ENCODE data around the gene ZNF205.
A peak's percentile ranks its signal among the peaks of the same experiment; 100 is the strongest.

The ZNF205 gene

DNA sequence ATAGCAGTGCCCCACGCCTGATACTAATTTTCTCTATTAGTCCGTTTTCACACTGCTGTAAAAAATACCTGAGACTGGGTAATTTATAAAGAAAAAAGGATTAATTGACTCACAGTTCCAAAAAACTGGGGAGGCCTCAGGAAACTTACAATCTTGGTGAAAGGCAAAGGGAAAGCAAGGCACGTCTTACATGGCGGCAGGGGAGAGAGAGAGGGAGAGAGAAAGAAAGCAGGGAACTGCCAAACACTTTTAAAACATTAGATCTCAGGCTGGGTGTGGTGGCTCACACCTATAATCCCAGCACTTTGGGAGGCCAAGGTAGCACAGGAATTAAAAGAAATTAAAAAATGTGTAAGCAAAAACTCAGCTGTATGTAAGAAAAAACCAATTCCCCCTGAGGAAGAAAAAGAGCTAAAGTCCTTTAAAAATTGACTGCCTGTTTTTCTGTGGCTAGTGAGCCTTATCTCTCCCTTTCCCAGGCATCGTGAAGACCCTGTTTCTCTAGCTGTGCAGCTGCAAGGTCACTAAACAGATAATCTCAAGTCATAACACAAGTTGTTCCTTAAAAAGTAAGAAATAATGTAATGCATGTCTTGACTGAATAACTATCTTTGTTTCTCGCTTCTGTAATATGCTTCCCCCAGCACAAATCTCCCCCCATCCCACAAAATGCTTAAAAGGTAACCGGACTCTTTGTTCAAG, 27.3 kb upstream of the ZNF205 start:
- no peak for DNase-seq (ENCODE audit: low spot score)

DNA sequence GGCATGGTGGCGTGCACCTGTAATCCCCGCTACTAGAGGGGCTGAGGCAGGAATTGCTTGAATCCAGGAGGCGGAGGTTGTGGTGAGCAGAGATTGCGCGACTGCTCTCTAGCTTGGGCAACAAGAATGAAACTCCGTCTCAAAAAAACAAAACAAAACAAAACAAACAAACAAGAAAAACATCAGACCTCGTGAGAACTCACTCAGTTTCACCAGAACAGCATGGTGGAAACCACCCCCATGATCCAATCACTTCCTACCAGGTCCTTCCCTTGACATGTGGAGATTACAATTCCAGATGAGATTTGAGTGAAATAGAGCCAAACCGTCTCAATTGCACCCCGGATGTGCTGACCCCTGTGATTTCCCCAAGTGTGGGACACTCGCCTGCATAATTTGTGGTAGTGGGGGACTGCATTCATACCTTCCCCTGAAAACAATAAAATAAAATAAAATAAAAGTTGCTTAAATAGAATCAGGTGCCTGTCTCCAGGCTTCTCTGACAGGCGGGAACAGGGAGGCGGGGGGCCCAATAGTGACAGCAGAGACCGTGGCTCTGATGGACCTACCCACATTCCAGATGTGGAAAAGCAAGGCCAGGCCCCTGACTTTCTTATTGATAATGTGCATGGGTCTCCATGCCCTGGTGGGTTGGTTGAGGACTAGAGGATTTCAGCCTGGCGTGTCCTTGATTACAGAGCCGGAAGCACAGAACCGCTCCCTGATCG, 26.4 kb upstream of the ZNF205 start:
- DNase-seq (ENCODE audit: low spot score): no peak

DNA sequence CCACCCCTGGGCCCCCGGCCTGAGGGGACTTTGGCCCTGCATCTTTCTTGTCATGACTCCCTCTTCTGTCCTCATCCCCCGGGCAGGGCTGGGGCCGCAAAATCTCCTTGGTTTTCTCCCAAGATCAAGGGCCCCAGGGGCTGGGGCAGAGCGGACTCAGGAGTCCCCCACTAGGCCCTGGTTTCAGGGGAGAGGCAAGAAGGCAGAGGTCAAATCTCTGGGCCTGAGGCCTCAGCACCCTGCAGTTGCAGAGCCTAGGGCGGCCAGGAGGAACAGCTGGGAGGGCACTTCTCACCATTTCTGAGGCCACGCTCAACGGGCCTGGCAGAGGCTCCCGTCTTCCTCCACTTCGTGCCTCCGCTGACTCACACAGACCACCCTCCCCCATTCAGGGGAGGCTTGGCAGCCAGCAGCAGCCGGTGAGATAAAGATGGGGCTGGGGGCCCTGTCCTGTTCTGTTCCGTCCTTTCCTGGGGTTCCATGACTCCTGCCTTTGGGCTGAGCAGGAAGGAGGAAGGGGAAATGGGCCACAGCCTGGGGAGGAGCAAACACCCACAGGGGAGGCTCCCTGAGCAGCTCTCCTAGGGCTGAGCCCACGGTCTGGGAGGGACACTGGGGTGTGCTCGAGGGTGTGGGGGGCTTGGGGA, 25.7 kb upstream of the ZNF205 start:
- DNase-seq (ENCODE audit: low spot score): no peak

DNA sequence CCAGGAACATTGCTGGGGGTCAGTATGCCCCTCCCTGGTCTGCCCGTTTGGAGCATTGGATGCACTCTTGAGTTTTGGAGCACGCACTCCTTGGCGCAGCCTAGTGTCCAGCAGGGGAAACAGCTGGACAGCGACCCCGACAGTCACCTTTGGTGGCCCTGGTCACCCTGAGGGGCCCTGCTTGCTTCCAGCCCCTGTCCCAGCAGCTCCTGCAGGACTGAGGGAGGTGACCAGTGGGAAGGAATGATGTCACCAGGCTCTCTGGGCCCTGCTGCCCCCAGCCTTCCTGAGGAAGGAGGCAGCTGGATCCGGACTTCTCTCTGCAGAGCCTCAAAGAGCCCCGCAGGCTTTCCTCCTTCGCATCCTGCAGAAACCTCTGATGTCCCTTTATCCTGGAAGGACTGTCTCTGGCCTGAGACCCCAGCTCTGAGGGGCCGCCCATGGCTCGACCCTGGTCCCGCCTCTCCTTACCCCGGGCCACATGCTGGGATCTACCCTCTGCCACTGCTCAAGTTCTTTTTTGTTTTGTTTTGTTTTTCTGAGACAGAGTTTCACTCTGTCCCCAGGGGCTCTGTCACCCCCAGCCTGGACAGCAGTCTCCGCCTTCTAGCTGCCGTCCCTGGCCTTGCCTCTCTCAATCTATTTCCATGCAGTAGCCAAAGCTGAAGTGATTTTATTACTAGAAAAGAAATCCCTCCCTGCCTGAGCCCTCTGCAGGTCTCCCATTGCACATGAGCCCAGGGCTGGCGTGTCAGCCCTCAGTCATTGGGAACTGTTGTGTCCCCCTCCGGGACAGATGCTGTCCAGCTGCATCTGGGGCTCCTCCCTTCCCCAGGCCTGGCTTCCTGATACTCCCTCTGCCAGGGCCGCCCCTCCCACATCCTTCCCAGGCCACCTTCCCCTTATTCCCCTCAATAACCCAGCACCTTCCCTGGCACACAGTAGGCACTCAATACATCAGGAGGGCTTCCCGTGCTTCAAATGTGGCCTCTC, 24.8 kb upstream of the ZNF205 start:
- DNase-seq (ENCODE audit: low spot score): no peak

DNA sequence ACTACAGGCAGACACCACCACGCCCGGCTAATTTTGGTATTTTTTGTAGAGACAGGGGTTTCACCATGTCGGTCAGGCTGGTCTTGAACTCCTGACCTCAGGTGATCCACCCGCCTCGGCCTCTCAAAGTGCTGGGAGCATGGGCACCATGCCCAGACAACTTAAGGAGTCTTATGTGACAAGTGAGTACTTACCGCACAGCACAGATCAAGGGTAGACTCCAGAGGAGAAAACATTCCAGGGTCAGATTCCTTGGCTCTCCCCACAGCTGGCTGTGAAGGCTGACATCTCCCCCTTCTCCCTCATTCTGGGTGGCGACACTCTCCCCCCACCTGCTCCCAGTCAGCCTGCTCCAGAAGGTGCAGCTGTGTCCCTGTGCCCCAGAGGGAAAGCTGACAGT, 23.9 kb upstream of the ZNF205 start:
- DNase-seq (ENCODE audit: low spot score): no peak

DNA sequence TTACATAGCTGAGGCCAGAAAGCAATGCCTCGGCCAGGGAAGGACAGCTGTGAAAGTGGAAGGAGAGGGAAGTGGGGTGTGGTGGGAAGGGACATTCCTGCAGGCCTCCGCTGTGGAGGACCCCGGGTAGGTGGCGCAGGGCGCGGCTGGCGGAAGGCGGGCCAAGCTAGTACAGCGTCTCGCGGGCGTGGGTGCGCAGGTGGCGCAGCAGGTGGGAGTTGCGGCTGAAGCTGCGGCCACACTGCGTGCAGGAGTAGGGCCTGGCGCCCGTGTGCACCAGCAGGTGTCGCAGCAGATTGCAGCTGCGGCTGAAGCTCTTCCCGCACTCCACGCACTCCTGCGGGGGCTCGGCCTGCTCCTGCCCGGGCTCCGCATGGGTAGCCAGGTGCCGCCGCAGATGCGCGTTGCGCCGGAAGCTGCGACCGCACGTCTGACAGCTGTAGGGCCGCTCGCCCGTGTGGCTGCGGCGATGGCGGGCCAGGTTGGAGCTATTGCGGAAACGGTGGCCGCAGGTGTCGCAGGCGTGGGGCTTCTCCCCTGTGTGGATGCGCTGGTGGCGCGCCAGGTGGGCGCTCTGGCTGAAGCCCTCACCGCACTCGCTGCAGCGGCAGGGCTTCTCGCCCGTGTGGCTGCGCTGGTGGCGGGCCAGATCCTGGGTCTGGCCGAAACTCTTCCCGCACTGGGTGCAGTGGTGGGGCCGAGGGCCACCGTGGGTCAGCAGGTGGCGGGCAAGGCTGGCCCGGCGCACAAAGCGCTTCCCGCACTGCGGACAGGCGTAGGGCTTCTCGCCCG, 23.3 kb upstream of the ZNF205 start:
- DNase-seq (ENCODE audit: low spot score): no peak

DNA sequence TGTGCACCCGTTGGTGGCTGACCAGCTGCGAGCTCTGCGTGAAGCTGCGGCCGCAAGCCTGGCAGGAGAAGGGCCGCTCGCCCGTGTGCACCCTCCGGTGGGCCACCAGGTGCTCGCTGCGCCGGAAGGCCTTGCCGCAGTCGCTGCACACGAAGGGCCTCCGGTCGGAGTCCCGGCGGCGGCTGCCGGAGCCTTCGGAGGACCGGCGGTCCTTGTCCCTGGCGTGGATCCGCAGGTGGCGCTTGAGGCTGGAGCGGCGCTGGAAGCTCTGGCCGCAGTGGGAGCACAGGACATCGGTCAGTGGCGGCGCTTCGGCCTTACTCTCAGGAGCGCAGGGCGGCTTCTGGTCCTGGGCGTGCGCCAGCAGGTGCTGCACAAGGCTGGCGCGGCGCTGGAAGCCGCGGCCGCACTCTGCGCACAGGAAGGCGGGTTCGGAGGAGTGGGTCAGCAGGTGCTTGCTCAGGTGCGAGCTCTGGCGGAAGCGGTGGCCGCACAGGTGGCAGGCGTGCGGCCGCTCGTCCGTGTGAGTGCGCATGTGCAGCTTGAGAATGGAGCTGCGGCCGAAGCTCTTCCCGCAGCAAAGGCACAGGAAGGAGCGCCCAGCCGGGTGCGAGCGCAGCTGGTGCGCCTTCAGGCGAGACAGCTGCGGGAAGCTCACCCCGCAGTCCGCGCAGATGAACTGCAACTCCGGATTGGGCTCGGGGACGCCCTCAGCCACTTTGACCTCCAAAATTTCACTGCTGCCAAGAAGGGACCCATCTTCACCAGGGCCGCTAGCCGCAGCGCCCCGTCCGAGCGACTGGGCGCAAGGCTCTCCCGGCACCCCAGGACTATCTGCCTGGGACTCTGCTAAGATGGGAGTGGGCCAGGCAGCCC, 22.4 kb upstream of the ZNF205 start:
- no peak for DNase-seq (ENCODE audit: low spot score)

DNA sequence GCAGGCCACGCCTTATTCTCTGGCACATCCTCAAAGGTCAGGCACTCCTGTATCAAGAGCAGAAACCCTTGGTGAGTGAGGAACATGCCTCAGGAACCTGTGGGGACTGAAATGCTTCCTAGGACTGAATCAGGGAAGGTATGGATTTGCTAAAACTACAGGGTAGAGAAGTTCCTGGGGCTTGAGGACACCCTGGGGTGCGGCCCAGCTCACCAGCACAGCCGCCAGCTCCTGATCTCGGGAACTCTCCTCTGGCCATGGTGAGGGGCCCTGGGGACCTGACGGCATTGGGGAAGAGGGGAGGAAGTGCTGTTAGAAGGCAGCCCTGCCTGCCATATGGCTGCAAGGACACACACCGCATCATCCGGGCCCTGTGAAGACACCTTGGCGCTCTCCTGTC, 20.8 kb upstream of the ZNF205 start:
- DNase-seq (ENCODE audit: low spot score): no peak

DNA sequence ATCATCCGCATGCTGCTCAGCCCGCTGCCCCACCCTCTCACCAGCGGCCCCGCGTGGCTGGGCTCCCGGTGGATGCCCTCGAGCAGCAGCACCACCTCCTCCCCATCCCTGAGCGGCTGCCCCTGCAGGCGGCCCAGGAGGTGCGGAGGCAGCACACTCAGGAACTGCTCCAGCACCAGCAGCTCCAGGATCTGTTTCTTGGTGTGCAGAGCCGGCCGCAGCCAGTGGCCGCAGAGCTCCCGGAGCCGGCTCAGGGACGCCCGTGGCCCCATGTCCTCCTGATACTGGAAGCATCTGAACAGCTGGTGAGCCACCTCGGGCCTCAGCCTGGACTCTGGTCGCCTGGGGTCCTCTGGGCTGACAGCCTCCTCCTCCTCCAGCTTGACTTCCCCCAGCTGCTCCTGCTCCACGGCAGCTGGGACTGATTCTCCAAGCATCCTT, 19.9 kb upstream of the ZNF205 start:
- DNase-seq (ENCODE audit: low spot score): no peak

DNA sequence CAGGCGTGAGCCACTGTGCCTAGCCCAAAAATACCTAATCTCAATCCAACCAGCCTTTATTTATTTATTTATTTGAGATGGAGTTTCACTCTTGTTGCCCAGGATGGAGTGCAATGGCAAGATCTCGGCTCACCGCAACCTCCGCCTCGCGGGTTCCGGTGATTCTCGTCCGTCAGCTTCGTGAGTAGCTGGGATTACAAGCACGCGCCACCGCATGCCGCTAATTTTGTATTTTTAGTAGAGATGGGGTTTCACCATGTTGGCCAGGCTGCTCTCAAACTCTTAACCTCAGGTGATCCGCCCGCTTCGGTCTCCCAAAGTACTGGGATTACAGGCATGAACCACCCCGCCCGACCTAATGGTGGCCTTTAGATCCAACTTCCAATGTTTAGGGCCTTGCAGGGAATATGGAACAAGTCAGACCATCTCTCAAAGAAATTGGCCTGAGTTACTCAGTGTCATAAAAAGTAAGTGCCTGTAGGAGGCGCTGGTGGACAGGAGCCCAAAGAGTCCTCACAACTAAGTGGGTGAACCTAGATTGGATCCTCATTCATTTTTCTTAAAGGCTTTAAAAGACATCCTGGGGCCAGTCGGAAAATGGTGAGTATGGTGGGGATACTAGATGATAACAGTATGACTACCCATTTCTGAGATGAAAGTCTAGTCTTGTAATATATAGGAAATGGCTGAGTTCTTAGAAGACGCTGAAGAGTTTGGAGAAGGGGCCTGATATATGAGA, 17.9 kb upstream of the ZNF205 start:
- peak; percentile 78 for DNase-seq (ENCODE audit: low spot score)

DNA sequence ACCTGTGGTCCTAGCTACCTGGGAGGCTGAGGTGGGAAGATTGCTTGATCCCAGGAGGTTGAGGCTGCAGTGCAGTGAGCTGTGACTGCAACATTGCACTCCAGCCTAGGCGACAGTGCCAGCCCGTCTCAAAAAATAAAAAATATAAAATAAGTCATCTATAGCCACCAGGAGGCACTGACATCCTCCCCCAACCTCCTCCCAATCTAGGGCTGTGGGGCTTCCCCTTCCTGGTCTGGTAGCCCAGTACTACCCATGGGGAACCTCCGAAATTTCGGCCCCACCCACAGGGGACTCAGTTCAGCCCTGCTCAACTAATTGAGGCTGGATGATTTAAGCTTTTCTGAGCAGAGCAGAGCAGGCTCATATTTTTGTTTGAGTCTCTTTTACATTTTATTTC, 16.5 kb upstream of the ZNF205 start:
- peak; percentile 78 for DNase-seq (ENCODE audit: low spot score)

DNA sequence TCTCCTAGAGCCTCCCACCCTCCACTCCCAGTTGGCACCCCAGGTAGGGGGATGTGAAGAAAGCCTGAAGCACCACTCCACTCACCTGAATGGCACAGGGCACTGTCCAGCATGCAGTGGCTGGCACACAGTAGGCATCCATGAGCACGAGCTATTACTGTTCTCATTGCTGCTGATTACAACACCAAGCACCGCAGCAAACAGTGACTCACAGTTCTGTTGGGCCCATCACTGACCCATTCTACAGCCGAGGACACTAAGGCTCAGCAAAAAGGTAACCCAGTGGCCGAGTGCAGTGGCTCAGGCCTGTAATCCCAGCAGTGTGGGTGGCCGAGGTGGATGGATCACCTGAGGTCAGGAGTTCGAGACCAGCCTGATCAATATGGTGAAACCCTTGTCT, 16.0 kb upstream of the ZNF205 start:
- DNase-seq (ENCODE audit: low spot score): no peak

DNA sequence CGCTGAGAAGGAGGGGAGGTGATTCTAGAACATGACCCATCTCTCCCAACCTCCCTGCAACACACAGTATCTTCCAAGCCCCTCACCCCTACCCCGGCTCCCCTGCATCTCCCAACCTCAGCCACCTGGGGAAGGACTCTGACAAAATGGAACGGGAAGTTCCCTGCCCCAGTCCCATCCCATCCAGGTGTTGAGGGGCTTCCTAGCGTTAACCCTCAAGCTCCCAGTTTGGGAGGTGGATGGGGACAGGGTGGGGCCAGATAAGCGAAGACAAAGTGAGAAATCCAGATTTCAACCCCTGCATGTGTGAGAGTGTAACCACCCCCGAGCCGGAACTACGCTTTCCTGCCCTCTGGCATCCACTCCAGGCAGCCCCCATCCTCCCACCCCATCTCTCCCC, 15.1 kb upstream of the ZNF205 start:
- no peak for DNase-seq (ENCODE audit: low spot score)

DNA sequence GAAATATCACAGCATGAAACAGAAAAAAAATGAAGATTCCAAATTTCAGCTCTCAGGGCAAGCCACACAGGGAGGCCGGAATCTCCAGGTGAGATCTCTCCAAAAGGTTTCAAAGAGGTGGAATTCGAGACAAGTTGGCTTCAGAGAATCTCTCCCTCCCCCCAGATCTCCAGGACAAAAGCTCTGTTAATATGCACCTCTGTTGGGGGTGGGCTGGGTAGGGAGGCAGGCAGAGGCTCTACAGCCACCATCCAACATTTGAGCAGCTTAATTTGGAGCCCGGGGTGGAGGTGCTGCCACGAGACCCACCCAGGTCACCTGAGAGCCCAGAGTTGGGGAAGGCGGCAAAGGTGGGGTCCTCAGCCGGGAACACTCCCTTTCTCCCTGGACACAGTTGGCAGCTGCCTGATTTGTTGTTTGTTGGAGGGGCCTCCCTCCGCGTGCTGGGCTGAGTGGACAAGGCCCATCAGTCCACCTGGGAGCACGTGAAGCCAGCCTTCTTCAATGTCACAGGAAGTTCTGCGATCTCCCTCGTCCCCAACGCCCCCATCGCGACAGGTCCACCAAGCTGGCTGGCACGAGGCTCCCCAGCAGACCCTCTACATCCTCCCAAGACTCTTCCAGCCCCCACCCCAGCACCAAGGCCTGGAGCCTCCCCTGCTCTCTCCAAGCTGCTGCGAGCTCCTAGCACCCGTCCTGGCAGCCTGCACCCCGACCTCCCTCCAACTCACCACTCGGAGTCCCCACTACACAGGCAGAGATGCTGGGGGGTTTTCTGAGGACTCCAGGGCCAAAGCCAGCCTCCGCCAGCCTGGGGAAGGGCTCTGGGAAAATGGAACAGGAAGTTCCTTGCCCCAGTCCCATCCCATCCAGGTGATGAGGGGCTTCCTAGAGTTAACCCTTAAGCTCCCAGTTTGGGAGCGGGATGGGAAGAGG, 13.7 kb upstream of the ZNF205 start, which contains the start of gene ZSCAN10:
Gene ZSCAN10 (minus strand): TSS at position 836 of the 936 bp plus-strand sequence. CDS start 6,357 bp downstream, outside the sequence.
- no peak for DNase-seq (ENCODE audit: low spot score)

DNA sequence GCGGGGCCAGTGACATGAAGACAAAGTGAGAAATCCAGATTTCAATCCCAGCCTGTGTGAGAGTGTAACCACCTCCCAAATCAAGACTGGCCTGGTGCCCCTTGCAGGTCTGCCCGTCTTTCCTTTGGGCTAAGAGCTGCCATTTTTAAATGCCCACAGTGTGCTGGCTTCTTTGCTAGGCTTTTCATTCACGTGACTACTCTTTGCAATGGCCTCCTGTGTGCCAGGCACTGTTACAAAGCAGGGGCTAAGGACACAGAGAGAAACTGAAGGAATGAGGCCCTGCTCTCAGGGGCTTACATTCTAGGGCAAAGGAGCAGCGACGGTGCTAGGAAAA, 13.0 kb upstream of the ZNF205 start:
- DNase-seq (ENCODE audit: low spot score): no peak

DNA sequence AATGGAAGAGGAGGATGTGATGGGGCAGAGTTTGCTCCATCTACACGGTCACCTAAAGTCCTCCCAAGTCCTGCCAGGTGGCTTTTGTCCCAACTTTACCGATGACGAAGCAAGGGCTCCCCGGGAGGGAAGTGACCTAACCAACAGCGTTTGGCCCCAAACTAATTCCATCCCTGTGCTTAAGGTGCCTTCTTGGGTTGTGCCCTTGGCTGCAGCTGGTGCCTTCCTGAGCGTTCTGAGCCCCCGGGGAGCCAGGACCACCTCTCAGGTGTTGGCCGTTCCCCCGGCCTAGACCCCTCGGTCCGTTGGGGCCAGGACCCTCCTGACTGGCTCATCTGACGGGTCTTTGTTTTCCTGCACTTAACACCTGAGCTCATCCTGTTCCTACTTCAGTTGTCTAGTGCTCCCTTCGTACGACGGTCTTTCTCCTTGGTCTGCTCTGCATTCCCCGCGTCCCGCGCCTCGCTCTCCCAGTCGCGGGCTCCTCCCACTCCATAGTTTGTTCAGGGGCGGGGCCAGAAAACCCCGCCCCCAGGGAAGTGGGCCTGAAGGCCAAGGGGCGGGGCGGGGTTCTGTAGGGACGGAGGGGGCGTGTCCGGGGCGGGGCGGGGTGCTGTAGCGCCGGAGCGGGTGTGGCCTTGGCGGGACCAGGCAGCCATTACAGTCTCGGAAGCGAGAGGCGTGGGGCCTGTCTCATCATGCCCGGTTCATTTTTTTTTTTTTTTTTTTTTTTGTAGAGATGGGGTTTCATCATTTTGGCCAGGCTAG, 12.5 kb upstream of the ZNF205 start:
- DNase-seq (ENCODE audit: low spot score): peak; percentile 91

DNA sequence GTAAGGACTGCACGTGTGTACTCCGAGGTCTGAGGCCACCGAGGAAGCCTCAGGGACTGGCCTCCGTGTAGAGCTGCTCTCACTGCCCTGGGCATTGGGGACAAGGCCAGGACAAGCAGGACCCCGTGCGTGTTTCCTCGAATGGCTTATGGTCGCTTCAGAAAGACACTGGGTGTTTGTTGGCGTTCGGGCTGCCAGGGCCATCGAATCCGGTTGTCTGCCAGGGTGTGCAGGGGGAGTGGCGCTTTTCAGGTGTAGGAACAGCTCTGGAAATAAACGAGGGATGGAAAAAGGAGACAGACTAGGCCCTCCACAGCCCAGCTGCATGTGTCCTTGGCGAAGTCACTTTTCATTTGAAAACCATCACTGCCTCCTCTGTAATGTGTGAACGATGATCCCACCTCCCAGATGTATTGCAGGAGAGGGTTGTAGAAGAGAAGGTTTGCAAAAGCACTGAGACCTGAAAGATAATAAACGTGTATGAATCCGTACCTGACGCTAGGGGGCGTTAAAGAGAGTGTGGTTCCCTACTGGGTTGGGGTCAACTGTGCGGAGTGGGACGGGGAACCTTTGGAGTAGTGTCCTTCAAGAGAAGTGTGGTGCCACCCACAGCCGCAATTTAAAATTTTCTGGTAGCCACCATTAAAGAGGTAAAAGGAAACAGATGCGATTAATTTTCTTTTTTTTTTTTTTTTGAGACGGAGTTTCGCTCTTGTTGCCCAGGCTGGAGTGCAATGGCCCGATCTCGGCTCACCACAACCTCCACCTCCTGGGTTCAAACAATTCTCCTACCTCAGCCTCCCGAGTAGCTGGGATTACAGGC, 11.2 kb upstream of the ZNF205 start:
- peak; percentile 71 for DNase-seq (ENCODE audit: low spot score)
